Muscle of leg (tissue), 11 donors: ENCODE results near the gene INPP4A. TPM values are rescaled to one million over a fixed set of nuclear protein-coding genes. Genes with fewer than 3 reads are reported as not detected.

Experiments used
- DNase-seq: peaks from one replicate; pipeline ENCODE4 v3.0.0; 2013
- H3K27ac ChIP-seq: one replicate; pipeline ENCODE4 v1.5.1; 2013; ENCODE audit warnings: mild to moderate bottlenecking, low read length, control low read depth
- H3K27me3 ChIP-seq: one replicate; pipeline ENCODE4 v1.6.1; 2013; ENCODE audit warnings: low read length; ENCODE audit not compliant: control insufficient read depth, insufficient read depth
- H3K36me3 ChIP-seq: one replicate; pipeline ENCODE4 v1.6.1; 2013; ENCODE audit warnings: low read length; ENCODE audit not compliant: control insufficient read depth, insufficient read depth
- H3K4me1 ChIP-seq: one replicate; pipeline ENCODE4 v1.6.1; 2013; ENCODE audit warnings: low read length; ENCODE audit not compliant: control insufficient read depth, insufficient read depth
- H3K4me3 ChIP-seq: one replicate; pipeline ENCODE4 v1.5.1; 2013; ENCODE audit warnings: low read length, control low read depth
- H3K9me3 ChIP-seq: replicated peaks from 2 replicates; pipeline ENCODE4 v1.6.1; 2013; ENCODE audit warnings: low read depth, low read length; ENCODE audit not compliant: control insufficient read depth
- WGBS: methylation state at CpG from one replicate; pipeline ENCODE4 v1.1.5; 2013; ENCODE audit warnings: missing lambda C conversion rate; ENCODE audit not compliant: insufficient coverage; 5-methylcytosine and 5-hydroxymethylcytosine counted together
- polyA plus RNA-seq, 8 donors: library from polyadenylated mRNA; unstranded; fragments of 120-200 nt; gene quantifications; one replicate each; pipeline versions ENCODE4 v1.2.1 to v1.2.3, GENCODE V29; 2013; ENCODE audit warnings: inconsistent platforms in 1 of 8, low replicate concordance in 1 of 8; ENCODE audit not compliant: insufficient read length in 8 of 8, insufficient read depth in 1 of 8
- total RNA-seq: library from RNA; stranded (reverse); fragments of 120-200 nt; gene quantifications from one replicate; pipeline ENCODE4 v1.2.4, GENCODE V29; 2013

Gene INPP4A
- total and polyA plus RNA-seq, 9 donors = 8.9 to 17.0 (median 13.0) TPM

DNA sequence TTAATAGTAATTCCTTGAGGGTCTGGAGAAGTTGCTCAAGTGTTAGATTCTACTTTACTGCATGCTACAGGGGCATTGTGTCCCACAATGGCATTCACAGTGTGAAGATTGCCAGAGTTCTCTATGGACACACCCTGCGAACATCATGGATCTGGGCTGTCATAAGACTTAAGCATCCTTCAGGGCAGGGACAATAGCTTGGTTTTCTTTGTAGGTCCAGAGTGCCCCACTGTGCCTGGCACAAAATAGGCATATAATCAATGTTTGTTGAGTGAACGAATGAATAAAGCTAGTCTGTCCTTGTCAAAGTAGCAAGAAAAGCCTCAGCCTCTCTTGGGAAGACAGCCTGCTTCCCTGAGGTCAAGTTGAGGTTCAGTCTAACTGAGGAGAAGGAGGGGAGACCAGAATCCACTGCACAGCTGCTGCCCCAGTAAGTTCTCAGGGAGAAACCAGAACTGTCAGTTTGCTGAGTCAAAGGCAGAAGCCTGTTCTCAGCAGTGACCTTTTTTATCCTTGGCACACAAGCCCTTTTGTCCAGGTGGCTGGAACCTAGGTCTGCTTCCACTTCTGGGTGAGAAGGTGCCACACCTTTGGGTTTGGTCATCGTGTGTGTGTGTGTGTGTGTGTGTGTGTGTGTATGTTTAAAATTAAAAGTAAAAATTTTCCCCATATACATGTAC is 15.0 kb downstream of the INPP4A start:
- no peaks in the 10 kb centered on the region for H3K9me3 ChIP-seq
- H3K4me3 ChIP-seq = no peak overlapping the region
- no peak overlapping the region for H3K27ac ChIP-seq
- WGBS = 80% methylated on average over 2 of the region's 3 CpGs
- no peaks in the 10 kb centered on the region for H3K27me3 ChIP-seq
- H3K4me1 ChIP-seq = peaks cover 20% of the 10 kb centered on the region
- H3K36me3 ChIP-seq = peaks cover 3% of the 10 kb centered on the region
- no peak for DNase-seq

DNA sequence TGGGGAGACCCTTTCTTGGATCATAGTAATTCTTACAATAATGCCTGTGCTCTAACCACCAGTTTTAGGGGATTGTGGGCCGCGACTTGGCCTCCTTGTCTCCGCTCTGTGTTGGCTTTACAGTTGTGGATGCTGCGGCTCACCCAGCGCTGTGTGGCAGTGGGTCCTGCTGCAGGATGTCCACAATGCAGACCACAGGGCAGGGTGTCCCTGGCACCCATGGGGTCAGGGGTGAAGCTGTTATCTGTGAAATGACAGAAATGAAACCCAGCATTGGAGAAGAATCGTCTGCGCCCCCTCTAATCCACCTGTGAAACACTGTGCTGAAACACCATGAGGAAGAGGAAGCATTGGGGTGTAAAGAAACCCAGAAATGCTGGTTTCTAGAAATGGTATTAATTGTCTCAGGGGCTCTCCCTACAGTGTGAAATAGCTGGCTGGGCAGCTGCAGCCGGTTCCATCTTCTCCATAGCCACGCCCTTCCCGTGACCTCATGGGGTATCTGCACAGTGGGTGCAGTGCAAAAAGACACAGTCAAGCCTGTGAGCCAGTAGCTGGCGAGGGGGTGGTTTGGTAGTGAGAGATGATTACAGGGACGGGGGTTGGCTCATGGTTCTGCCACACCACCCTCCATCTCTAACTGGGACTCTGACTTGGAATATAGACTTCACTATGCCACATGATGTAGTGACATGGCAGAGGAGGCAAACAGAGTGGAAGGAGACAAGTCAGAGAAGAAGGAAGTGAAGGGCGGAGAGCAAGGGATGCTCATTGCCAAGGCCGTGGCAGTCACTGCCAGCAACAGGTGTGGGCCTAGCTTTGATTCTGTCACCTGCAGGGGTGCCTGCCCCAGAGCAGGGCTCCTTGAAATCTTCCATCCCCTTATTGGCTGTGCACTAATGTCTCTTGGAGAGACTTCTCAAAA is 16.2 kb downstream of the INPP4A start:
- no peak overlapping the region for H3K27ac ChIP-seq
- peak; percentile 49 for DNase-seq
- no peaks in the 10 kb centered on the region for H3K27me3 ChIP-seq
- 86% methylated on average over 7 of the region's 14 CpGs for WGBS
- H3K9me3 ChIP-seq = no peaks in the 10 kb centered on the region
- no peak overlapping the region for H3K4me3 ChIP-seq
- H3K36me3 ChIP-seq = peaks cover 3% of the 10 kb centered on the region
- peaks cover 25% of the 10 kb centered on the region for H3K4me1 ChIP-seq

DNA sequence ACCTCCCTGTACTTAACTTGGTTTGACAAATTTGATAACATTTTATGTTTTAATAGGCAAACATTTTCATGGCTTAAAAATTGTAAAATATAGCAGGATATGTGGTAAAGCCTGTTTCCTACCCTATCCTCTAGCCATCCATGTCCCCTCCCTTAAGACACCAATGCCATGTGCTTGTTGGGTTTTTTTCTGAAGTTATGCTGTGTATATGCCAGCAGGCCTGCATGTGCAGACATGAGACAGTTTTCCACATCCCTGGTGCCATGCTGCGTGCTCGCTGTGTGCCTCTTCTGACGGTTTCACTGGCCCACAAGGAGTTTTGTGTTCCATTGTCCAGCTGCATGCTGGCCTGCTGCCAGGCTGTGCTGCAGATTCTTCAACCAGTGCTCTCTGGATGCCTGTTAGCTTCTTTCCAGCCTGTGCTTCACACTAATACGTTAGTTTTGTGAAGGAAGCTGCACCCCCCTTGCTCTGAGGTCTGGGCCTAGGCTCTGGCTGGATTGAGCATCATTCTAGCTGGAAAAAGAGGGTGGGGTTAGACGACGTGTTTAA is 16.9 kb downstream of the INPP4A start:
- WGBS = 24% methylated on average over 4 of the region's 6 CpGs
- DNase-seq = peak; percentile 49
- Histone ChIP-seq H3K4me1 (peaks cover 33% of the 10 kb centered on the region), H3K9me3 (no peaks in the 10 kb centered on the region), H3K27me3 (no peaks in the 10 kb centered on the region), H3K36me3 (peaks cover 3% of the 10 kb centered on the region), H3K4me3 (no peak overlapping the region), H3K27ac (no peak overlapping the region)

DNA sequence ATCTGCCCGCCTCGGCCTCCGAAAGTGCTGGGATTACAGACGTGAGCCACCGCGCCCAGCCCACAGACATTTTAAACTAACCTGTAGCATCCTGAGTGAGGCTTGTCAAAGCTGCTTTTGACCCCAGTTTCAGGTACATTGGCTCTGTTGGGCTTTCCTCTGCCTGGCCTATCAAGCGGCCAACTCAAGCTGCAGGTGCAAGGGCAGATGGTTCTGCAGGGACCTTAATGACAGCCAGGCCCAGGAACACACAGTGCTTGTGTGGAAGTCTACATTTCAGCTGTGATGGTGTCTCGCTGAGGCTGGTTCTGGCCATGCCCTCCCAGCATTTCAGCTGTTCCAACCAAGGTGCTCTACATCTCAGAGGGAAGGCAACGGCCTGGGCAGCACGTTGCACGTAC is 18.4 kb downstream of the INPP4A start:
- DNase-seq = no peak
- Histone ChIP-seq H3K27ac (no peak overlapping the region), H3K4me3 (no peak overlapping the region), H3K36me3 (peaks cover 3% of the 10 kb centered on the region), H3K9me3 (no peaks in the 10 kb centered on the region), H3K27me3 (no peaks in the 10 kb centered on the region), H3K4me1 (peaks cover 34% of the 10 kb centered on the region)
- 87% methylated on average over 11 of the region's 11 CpGs for WGBS

DNA sequence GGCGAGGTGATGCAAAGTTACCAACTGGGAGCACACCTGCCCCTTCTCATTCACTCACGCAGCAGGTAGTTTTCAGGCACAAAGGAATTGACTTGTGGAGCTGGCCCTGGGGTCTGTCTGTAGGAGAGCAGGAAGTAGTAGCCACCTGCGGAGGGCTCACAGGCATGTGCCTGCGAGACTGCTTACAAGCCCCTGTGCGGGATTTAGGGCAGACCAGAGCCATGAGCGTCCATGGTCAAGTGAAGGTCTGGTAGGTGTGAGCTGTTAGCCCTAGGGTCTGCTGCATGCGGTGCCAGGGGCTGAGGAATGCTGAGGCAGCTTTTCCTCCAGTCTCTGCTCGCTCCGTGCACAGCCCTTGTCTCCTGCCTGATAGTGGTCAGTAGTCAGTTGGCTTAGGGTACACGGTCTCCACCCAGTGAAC is 18.9 kb downstream of the INPP4A start:
- Histone ChIP-seq H3K36me3 (peaks cover 3% of the 10 kb centered on the region), H3K27ac (no peak overlapping the region), H3K4me3 (no peak overlapping the region), H3K9me3 (no peaks in the 10 kb centered on the region), H3K4me1 (peaks cover 34% of the 10 kb centered on the region), H3K27me3 (no peaks in the 10 kb centered on the region)
- WGBS = 67% methylated on average over 10 of the region's 10 CpGs
- no peak for DNase-seq

DNA sequence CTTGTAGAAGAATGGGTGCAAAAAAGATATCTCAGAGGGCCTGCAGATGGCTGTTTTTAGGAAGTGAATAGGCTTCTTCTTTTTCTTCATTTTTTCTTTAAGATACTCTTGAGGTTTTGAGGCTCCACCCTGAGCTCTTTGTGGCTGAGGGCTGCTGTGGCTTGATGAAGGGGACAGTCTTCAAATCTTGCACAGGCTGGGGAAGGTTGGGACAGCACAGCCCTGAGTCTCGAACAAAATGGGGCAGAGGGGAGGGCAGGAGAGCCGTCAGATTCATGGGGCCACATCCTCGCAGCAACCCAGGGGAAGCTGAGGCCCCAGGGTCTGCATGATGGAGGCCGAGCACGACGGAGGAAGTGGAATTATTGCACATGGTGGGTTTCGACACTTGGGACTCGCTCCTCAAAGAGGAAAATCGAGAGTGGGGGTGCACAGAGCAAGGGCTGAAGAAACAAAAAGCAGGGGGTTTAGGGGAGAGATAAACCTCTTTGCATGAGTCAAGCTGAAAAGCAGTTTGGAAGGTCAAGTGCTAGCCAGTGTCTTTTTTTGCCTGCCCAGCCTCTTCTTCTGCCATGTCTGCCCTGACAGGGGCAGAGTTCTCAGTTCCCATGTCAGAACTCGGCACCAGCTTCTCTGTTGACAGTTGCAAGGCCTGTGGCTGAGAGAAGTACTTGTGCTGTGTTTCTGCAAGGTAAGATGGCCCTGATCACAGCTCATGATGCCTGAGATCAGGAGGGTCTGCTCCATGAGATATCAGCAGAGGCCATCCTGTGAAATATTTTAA is 19.5 kb downstream of the INPP4A start:
- peak overlapping the region; percentile 14 for H3K27ac ChIP-seq
- H3K36me3 ChIP-seq = peaks cover 3% of the 10 kb centered on the region
- WGBS = 65% methylated on average over 9 of the region's 10 CpGs
- no peak overlapping the region for H3K4me3 ChIP-seq
- DNase-seq = no peak
- H3K9me3 ChIP-seq = no peaks in the 10 kb centered on the region
- no peaks in the 10 kb centered on the region for H3K27me3 ChIP-seq
- peaks cover 34% of the 10 kb centered on the region for H3K4me1 ChIP-seq

DNA sequence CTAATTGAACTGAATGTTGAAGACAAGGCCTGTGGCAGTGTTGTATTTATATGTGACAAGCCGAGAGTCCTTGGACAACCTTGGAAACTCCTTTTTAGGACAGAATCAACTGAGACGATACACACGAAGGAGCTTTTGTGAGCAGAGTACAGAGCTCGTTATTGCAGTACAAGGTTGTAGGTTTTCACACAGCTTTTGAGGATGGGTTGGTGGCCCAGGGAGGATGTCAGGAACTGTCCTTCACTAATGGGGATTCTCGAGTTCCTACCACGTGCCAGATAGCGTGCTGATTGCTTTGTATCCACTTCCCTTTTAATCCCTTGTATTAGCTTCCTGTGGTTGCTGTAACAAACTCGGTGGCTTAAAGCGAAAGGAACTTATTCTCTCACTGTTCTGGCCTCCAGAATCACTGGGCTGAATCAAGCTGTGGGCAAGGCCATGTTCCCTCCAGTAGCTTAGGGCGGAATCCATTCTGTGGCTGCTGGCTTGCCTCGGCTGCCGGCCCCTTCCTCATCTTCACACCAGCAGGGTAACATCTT is 20.2 kb downstream of the INPP4A start:
- 73% methylated on average over 10 of the region's 12 CpGs for WGBS
- Histone ChIP-seq H3K9me3 (no peaks in the 10 kb centered on the region), H3K27ac (peak overlapping the region; percentile 56), H3K4me3 (no peak overlapping the region), H3K27me3 (no peaks in the 10 kb centered on the region), H3K36me3 (peaks cover 2% of the 10 kb centered on the region), H3K4me1 (peaks cover 32% of the 10 kb centered on the region)
- peak; percentile 53 for DNase-seq

DNA sequence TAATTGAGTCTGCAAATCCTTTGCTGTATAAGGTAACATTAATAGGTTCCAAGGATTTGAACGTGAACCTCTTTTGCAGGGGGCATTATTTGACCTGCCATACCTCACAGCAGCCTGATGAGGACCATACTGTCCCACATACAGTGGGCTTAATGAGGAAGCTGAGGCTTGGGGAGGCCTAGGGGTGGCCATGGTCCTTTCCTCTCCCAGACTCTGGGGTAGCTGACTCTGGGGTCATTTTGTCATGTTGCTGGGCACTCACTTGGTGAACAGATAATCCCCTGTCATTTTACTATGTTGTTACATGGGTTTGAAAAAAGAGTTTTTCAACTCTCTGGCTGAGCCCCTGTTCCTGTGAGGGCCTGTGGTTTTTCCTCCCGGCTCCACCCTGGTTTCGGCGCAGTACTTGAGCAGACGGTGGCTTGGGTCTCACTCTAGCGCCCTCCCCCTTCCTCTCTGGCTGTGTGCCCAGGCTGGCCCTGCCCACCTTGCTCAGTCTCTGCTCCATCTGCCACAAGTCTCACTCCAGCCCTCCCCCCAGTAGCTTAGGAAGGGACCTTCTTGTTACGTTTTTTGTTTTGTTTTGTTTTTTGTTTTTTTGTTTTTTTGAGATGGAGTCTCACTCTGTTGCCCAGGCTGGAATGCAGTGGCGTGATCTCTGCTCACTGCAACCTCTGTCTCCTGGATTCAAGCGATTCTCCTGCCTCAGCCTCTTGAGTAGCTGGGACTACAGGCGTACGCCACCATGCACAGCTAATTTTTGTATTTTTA is 21.0 kb downstream of the INPP4A start:
- Histone ChIP-seq H3K27me3 (no peaks in the 10 kb centered on the region), H3K36me3 (peaks cover 2% of the 10 kb centered on the region), H3K9me3 (no peaks in the 10 kb centered on the region), H3K4me1 (peaks cover 30% of the 10 kb centered on the region), H3K4me3 (no peak overlapping the region), H3K27ac (no peak overlapping the region)
- DNase-seq = peak; percentile 74
- 30% methylated on average over 6 of the region's 11 CpGs for WGBS

DNA sequence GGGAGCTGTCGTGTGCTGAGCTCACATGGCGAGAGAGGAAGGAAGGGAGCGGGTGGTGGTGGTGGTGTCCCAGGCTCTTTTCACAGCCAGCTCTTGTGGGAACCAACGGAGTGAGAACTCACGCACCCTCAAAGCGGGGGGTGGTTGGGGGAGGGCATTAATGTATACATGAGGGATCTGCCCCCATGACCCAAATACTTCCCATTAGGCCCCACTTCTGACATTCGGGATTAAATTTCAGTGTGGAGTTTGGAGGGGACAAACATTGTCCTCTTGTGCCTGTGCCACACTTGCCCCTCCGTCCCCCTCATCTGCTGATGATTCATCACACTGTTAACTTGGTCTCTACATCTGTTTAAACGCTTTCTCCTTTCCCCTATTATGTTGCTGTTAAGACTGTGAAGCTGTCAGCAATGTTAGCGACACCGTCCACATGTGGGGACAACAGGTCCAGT is 22.5 kb downstream of the INPP4A start:
- DNase-seq = no peak
- Histone ChIP-seq H3K27ac (no peak overlapping the region), H3K4me1 (peaks cover 23% of the 10 kb centered on the region), H3K9me3 (no peaks in the 10 kb centered on the region), H3K4me3 (no peak overlapping the region), H3K27me3 (no peaks in the 10 kb centered on the region), H3K36me3 (peaks cover 2% of the 10 kb centered on the region)
- WGBS = 82% methylated on average over 2 of the region's 11 CpGs
